ENCODE data around the gene PTPRD.

- TF ChIP-seq PRRX2 (CRISPR knock-in tag; IDR thresholded peaks at IDR 0.05) (no peak), KAT7 (CRISPR knock-in tag; IDR thresholded peaks at IDR 0.05; ENCODE audit: borderline replicate concordance) (no peak), CTCF (IDR thresholded peaks at IDR 0.05) (no peak), FOXP4 (CRISPR knock-in tag; IDR thresholded peaks at IDR 0.05) (no peak), ZNF317 (CRISPR knock-in tag; IDR thresholded peaks at IDR 0.05; ENCODE audit: borderline replicate concordance, low read depth) (no peak), ATF2 (CRISPR knock-in tag; IDR thresholded peaks at IDR 0.05; ENCODE audit: borderline replicate concordance, low read depth) (no peak), ATF3 (CRISPR knock-in tag; conservative IDR thresholded peaks at IDR 0.05) (no peak), ZNF396 (CRISPR knock-in tag; IDR thresholded peaks at IDR 0.05; ENCODE audit: borderline replicate concordance) (no peak)
Observed at GRCh38 chr9:10411272-10411671, 201.5 kb downstream of the PTPRD start.
